Stimulated activated CD8-positive, alpha-beta memory T cell treated with anti-CD3 and anti-CD28 coated beads, Interleukin-4, amount 100 ng/mL, for 4 hours (primary cell): ENCODE results near the gene DCAF7.

ENCODE experiments used
- DNase-seq, 2 donors: peaks; one replicate each; pipeline ENCODE4 v3.0.0-alpha.2; 2020; ENCODE audit warnings: low read depth in 2 of 2, low spot score in 1 of 2

DCAF7 gene

GRCh38 chr17:63624531-63624880 lies 74.2 kb downstream of the DCAF7 start:
- DNase-seq = no peak

GRCh38 chr17:63626551-63627180 lies 76.4 kb downstream of the DCAF7 start:
- DNase-seq = no peak

- no peak for DNase-seq
Measured at GRCh38 chr17:63629627-63630026, 79.3 kb downstream of the DCAF7 start.

GRCh38 chr17:63631062-63631461 lies 80.8 kb downstream of the DCAF7 start:
- DNase-seq = no peak

- no peak for DNase-seq
Measured at GRCh38 chr17:63631626-63632025, 81.3 kb downstream of the DCAF7 start.

GRCh38 chr17:63633742-63634141 lies 83.5 kb downstream of the DCAF7 start:
- DNase-seq = no peak

- no peak for DNase-seq
Measured at GRCh38 chr17:63634163-63634562, 83.9 kb downstream of the DCAF7 start.

GRCh38 chr17:63634816-63635215 lies 84.5 kb downstream of the DCAF7 start:
- no peak for DNase-seq

- DNase-seq = no peak
Measured at GRCh38 chr17:63635290-63635689, 85.0 kb downstream of the DCAF7 start.

- no peak for DNase-seq
Measured at GRCh38 chr17:63635787-63636186, 85.5 kb downstream of the DCAF7 start.

GRCh38 chr17:63639125-63639524 lies 88.8 kb downstream of the DCAF7 start:
- DNase-seq = no peak

- DNase-seq = no peak
Measured at GRCh38 chr17:63640038-63640437, 89.8 kb downstream of the DCAF7 start.

- DNase-seq = no peak
Measured at GRCh38 chr17:63641692-63642448, 91.6 kb downstream of the DCAF7 start.
